K562 (cell line): ENCODE data around the gene MRPL40. TPM values are rescaled to one million over a fixed set of nuclear protein-coding genes. Genes with fewer than 3 reads are reported as not detected.

ENCODE experiments used
- ARID1B ChIP-seq: fragments of 450-650 bp; IDR thresholded peaks from 2 replicates; pipeline ENCODE4 v1.6.1; 2016; ENCODE audit warnings: antibody characterized with exemption, mild to moderate bottlenecking, inconsistent platforms
- BCL6 ChIP-seq: fragments of 250-450 bp; sonication (Bioruptor Pico); IDR thresholded peaks from 2 replicates; pipeline ENCODE4 v1.4.0; 2020
- CREB3L1 ChIP-seq: fragments of 450-650 bp; IDR thresholded peaks from 2 replicates; pipeline ENCODE4 v1.6.1; 2014; ENCODE audit warnings: low read depth, mild to moderate bottlenecking, moderate library complexity, borderline replicate concordance
- E4F1 ChIP-seq: fragments of 250-450 bp; sonication (Bioruptor Pico); IDR thresholded peaks from 2 replicates; pipeline ENCODE4 v1.5.0; 2021; ENCODE audit warnings: mild to moderate bottlenecking, borderline replicate concordance
- GATA2 ChIP-seq: sonication (generic); formaldehyde crosslinking; IDR thresholded peaks from 2 replicates; pipeline ENCODE4 v1.4.0; 2020; ENCODE audit warnings: mild to moderate bottlenecking, missing genetic modification reagents
- MED1 ChIP-seq: sonication (generic); formaldehyde crosslinking; IDR thresholded peaks from 2 replicates; pipeline ENCODE4 v1.8.1; 2023; ENCODE audit warnings: missing genetic modification reagents, borderline replicate concordance
- PHB2 ChIP-seq: fragments of 450-650 bp; IDR thresholded peaks from 2 replicates; pipeline ENCODE4 v1.6.1; 2017; ENCODE audit warnings: low read depth
- REST ChIP-seq, 2 experiments: fragments of 450-650 bp; formaldehyde crosslinking in 1 of 2; IDR thresholded peaks; 2 replicates each; pipeline versions ENCODE4 v1.4.0 to v1.6.1; 2014 to 2020; ENCODE audit warnings: mild to moderate bottlenecking in 2 of 2, borderline replicate concordance in 1 of 2, low read depth in 1 of 2
- SLC30A9 ChIP-seq: fragments of 250-450 bp; sonication (Bioruptor Pico); IDR thresholded peaks from 2 replicates; pipeline ENCODE4 v1.8.0; 2022; ENCODE audit warnings: mild to moderate bottlenecking, moderate library complexity
- SP2 ChIP-seq: IDR thresholded peaks from 2 replicates; pipeline ENCODE4 v1.6.1; 2011; ENCODE audit warnings: mild to moderate bottlenecking, low read depth, low read length, moderate library complexity; ENCODE audit not compliant: poor library complexity, severe bottlenecking; ENCODE audit errors: extremely low read depth
- ZBTB43 ChIP-seq: sonication (generic); formaldehyde crosslinking; IDR thresholded peaks from 2 replicates; pipeline ENCODE4 v1.8.0; 2023; ENCODE audit warnings: mild to moderate bottlenecking, missing genetic modification reagents
- ZNF217 ChIP-seq: sonication (generic); formaldehyde crosslinking; IDR thresholded peaks from 2 replicates; pipeline ENCODE4 v1.8.0; 2022; ENCODE audit warnings: mild to moderate bottlenecking, missing genetic modification reagents
- ZNF586 ChIP-seq: fragments of 450-650 bp; formaldehyde crosslinking; conservative IDR thresholded peaks from 2 replicates; pipeline ENCODE4 v1.4.0; 2020; ENCODE audit warnings: mild to moderate bottlenecking, moderate library complexity
- polyA plus RNA-seq, 8 experiments: library from polyadenylated mRNA; depleted of rRNA in 4 of 8; stranded (reverse) in 5 of 8; unstranded in 3 of 8; fragments of >200 nt; fragmentation: Nextera tagmentation in 2 of 8; fragmentation: Illumina TruSeq in 1 of 8; extraction: Ambion mirVana in 2 of 8; extraction: Trizol in 1 of 8; gene quantifications; 2 replicates each; pipeline versions ENCODE4 v1.2.1 to v1.2.3, GENCODE V29; 2011 to 2014; ENCODE audit warnings: inconsistent platforms in 1 of 8, missing spikeins in 1 of 8
- total RNA-seq, 7 experiments: library from RNA; depleted of rRNA in 6 of 7; stranded (reverse); fragments of >200 nt in 6 of 7; fragmentation: Illumina TruSeq in 2 of 7; extraction: Trizol in 2 of 7; gene quantifications; 2 replicates each; pipeline versions ENCODE4 v1.2.1 to v1.2.3, GENCODE V29; 2011 to 2021; ENCODE audit warnings: low replicate concordance in 1 of 7

Gene MRPL40
- total and polyA plus RNA-seq, 9 of the 15 experiments (the other 6 are each of a cell fraction or from before 2014, with no cell fraction given) = 132 to 652 (median 208) TPM

- TF ChIP-seq CREB3L1 (no peak), MED1 (CRISPR knock-in tag) (no peak), SP2 (no peak), GATA2 (CRISPR knock-in tag) (no peak), BCL6 (peak; percentile 95), REST (IDR thresholded peaks at IDR 0.05; ENCODE audit: borderline replicate concordance) (no peak), REST (CRISPR knock-in tag; IDR thresholded peaks at IDR 0.05; ENCODE audit: low read depth) (peak; percentile 88; the same call in 1 of the 2 replicates), ARID1B (no peak), PHB2 (no peak), ZBTB43 (CRISPR knock-in tag) (no peak), ZNF586 (CRISPR knock-in tag) (peak; percentile 72; the same call in 1 of the 2 replicates), ZNF217 (CRISPR knock-in tag) (no peak), E4F1 (CRISPR knock-in tag) (no peak), SLC30A9 (no peak)
Observed at GRCh38 chr22:19479355-19480172, 47.2 kb downstream of the MRPL40 start, which contains the start of gene CDC45 (continued).
